Urothelium cell line (cell line): Measurements from ENCODE around the gene CREB5.
"Not testable (repeated sequence)": the region's sequence is repeated elsewhere in the genome, so short reads cannot be mapped to it uniquely, and the experiment has no call there.

Source experiments
- DNase-seq: peaks from one replicate; pipeline ENCODE4 v3.0.0; 2011; ENCODE audit warnings: low spot score, mixed read lengths
- FAIRE-seq: peaks from 2 replicates; lab custom pipeline; 2011; peaks lifted over from hg19 to GRCh38; lab: Jason Lieb, UNC

Gene CREB5

GRCh38 chr7:28761505-28761904, 349.2 kb downstream of the CREB5 start:
- DNase-seq: no peak
- no peak for FAIRE-seq

GRCh38 chr7:28762651-28763050, 350.3 kb downstream of the CREB5 start:
- FAIRE-seq: no peak
- no peak for DNase-seq

- DNase-seq (no peak), FAIRE-seq (no peak)
Observed at GRCh38 chr7:28766359-28766758, 354.0 kb downstream of the CREB5 start.

- DNase-seq (no peak), FAIRE-seq (no peak)
Observed at GRCh38 chr7:28767356-28767755, 355.0 kb downstream of the CREB5 start.

- DNase-seq: no peak
- FAIRE-seq: no peak
Observed at GRCh38 chr7:28768577-28769147, 356.3 kb downstream of the CREB5 start.

GRCh38 chr7:28771906-28772622, 359.7 kb downstream of the CREB5 start:
- FAIRE-seq: no peak
- no peak for DNase-seq

GRCh38 chr7:28773423-28774145, 361.3 kb downstream of the CREB5 start:
- DNase-seq (no peak), FAIRE-seq (peak; percentile 17)

- DNase-seq: no peak
- FAIRE-seq: peak; percentile 63
Observed at GRCh38 chr7:28774261-28774988, 362.1 kb downstream of the CREB5 start.

- no peak for FAIRE-seq
Observed at GRCh38 chr7:28776463-28777157, 364.3 kb downstream of the CREB5 start.

GRCh38 chr7:28778786-28779185, 366.5 kb downstream of the CREB5 start:
- DNase-seq (no peak), FAIRE-seq (no peak)

More at GRCh38 chr7:28776463-28777157, 364.3 kb downstream of the CREB5 start:
- DNase-seq: no peak

GRCh38 chr7:28779954-28780353, 367.6 kb downstream of the CREB5 start:
- DNase-seq (no peak), FAIRE-seq (peak; percentile 62)

GRCh38 chr7:28782362-28782761, 370.0 kb downstream of the CREB5 start:
- no peak for DNase-seq
- FAIRE-seq: no peak

- DNase-seq (no peak), FAIRE-seq (no peak)
Observed at GRCh38 chr7:28784171-28784902, 372.0 kb downstream of the CREB5 start.

GRCh38 chr7:28785041-28785995, 373.0 kb downstream of the CREB5 start:
- FAIRE-seq (no peak), DNase-seq (no peak)

GRCh38 chr7:28786156-28786555, 373.8 kb downstream of the CREB5 start:
- DNase-seq, FAIRE-seq: not testable (repeated sequence)

GRCh38 chr7:28787106-28787505, 374.8 kb downstream of the CREB5 start:
- FAIRE-seq (no peak), DNase-seq (no peak)

GRCh38 chr7:28790467-28790866, 378.1 kb downstream of the CREB5 start:
- DNase-seq: no peak
- FAIRE-seq: peak; percentile 82

GRCh38 chr7:28792858-28793257, 380.5 kb downstream of the CREB5 start:
- DNase-seq (no peak), FAIRE-seq (peak; percentile 66)
